Measurements from ENCODE around the gene CLIP2.

Gene CLIP2

DNA sequence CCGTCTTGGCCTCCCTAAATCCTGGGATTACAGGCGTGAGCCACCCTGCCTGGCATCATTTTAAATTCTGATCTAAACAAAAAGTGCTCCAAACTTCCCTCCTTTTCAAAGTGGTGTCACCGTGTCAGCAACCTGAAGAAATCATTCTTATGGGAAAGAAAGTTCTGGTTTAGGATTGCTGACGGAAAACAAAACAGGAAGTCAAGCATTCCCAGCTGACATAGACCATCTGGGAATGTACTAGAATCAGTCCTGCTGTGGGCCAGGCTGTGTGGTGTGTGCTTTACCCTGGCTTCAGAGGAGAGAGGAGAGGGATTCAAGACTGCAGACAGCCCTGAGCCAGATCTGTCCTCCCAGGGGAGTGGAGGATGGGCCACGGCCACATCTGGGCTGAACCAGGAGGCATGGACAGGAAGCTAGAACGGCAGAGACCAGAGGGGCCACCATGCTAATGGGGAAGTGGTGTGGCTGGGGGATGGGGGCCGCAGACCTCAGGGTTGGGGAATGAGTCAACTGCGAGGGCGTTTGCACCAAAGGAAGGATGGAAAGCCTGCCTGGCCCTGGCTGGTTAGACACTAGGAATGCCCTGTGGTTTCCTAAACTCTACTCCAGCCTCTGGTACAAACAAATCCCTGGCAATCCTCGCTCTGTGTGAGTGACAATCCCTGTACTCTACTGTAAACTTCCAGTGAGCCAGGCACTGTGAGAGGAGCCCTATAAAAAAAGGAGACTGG lies 16.7 kb upstream of the CLIP2 start:
- peak; percentile 94 to 96 (median 95) for DNase-seq

DNA sequence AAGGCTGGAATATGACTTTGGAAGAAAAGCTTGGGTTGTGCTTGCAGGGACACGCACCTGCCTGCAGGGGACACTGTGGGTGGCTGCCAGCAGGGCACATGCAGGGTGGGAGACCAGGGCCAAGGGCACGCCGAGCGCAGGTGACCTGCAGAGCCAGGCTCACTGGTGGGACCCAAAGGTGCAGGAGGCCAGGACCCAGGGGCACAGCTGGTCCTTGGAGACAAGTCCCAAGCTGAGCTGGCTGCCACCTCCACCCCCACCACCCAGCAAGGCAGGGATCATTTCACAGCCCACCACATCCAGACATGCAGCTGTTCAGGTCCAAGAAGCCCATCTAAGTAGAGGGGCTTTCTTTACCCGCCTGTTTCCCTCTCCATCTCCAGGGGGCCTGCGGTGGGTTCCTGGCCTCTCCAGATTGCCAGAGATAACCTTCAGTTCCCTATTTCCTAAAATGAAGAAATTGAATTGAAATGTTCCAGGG lies 13.8 kb upstream of the CLIP2 start:
- DNase-seq = peak in 1 of 3 donors; percentile 46

DNA sequence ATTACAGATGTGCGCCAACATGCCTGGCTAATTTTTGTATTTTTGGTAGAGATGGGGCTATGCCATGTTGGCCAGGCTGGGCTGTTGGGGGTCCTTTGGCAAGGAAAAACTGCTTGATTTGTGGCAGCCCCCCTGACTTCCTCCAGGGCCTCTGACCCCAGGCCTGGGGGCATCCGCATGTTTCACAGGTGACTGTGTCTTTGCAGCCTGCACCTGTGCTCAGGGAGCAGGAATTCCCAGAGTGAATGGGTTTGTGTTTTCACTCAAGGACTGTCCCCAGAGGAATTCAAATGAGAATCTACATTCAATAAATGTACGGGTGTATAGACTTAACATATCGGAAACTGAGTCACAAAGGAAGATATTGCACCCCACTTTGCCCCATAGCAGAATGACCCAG lies 11.6 kb upstream of the CLIP2 start:
- DNase-seq = no peak

DNA sequence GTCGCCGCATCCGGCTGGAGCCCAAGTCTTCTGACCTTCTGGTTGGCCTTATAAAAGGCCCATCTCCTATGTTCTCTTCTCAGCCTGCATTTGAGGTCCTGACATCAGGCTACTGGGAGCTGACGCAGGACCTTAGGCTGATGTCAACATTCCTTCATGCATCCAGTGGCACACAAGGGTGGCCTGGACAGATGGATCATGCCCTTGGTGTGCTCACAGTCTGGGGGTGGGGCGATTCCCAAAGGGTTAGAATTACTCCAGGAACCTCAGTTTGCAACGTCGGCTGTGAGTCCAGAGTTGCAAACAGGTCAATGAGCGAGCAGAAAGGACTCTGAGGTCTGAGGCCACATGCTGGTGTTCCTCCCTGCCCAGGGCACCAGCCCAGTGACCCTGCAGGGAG lies 8.2 kb upstream of the CLIP2 start:
- peak; percentile 80 to 89 (median 86) for DNase-seq

DNA sequence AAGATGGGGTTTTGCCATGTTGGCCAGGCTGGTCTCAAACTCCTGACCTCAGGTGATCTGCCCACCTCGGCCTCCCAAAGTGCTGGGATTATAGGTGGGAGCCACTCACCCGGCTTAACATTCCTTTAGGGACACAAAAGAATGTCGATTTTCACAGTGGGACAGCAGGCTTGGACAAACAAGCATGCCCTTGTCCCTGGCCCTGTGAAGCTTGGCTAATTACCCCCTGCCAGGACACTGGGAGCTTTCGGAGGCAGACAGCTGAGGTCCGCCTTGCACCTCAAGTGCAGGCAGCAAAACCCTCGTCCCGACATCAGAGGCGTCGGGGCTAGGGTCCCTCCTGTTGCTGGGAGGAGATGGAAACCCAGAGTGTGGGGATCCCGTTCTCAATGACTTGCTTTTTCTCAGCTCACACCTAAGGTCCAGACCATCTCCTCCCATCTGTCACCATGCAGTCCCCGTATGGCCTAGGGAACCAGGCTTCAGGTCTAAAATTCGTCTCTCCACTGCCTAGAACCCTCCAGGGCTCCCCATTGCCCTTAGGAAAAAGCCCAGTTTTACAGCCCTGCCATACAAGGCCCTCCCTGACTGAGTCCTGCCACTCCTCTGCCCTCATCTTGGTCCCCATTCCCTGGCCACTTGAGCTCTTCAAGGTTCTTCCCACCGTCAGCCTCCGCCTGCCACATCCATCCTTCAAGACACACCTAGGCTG lies 6.3 kb upstream of the CLIP2 start:
- no peak for DNase-seq

DNA sequence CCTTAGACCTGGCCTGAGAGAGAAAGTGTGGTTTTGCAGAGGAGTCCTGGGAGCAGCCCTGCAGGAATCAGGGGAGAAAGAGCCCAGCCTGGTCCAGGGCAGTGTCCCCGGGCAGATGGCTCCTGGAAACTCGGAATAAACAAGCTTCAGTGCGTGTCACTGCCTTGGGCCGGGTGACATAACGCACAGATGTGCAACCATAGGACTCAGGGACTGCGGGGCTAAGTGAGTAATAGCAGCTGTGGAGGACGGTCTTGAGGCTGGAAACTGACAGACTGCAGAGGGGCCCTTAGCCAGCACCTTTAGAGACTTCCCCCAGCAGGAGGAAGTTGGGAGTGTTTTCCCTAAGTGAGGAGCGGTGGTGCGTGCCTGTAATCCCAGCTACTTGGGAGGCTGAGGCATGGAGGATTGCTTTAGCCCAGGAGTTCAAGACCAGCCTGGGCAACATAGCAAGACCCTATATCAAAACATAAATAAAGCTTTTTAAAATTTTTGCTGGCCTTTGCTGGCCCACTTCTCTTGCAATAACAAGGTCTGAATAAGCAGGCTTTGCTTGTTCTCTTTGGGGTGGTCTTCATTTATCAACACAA lies 5.3 kb upstream of the CLIP2 start:
- peak; percentile 84 to 86 (median 86) for DNase-seq

DNA sequence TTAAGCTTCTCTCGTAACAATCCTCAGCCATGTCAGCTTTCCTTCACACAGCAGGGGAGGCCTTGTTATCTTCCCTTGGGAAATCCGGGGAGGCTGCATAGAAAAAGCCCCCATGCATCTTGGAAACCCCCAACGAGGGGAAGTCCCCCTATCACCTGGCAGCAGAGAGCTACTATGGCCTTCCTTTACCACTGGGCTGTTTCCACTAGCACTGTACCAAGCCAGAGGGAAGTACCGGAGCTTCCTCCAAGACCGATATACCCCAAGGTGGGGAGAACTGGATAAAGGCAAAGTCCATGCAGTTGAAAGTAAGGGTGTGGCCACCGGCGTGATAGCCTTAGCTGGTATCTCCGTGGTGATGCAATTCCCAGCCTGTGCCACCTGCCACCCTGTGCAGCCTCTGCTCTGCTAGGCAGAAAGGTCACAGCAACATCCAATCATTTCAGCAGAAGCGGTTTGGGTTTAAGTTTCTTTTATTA lies 4.4 kb upstream of the CLIP2 start:
- peak; percentile 48 to 73 (median 65) for DNase-seq

DNA sequence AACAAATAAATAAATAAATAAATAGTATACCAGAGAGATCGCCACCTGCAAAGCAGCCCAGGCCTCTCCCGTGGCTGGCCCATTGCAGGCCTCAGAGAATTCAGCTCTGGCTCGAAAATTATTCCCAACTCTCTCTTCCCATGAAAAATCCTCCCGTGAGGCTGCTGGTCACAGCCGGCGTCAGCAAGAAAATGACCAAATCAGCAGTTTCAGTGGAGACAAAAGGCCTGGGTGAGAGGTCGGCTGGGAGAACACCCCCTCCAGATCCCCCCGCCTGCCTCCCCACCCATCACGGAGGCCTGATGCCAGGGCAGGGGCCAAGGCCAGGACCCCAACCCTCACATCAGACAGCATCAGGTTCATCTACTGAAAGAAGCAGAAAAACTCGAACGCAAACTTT lies 3.1 kb upstream of the CLIP2 start:
- no peak for DNase-seq

DNA sequence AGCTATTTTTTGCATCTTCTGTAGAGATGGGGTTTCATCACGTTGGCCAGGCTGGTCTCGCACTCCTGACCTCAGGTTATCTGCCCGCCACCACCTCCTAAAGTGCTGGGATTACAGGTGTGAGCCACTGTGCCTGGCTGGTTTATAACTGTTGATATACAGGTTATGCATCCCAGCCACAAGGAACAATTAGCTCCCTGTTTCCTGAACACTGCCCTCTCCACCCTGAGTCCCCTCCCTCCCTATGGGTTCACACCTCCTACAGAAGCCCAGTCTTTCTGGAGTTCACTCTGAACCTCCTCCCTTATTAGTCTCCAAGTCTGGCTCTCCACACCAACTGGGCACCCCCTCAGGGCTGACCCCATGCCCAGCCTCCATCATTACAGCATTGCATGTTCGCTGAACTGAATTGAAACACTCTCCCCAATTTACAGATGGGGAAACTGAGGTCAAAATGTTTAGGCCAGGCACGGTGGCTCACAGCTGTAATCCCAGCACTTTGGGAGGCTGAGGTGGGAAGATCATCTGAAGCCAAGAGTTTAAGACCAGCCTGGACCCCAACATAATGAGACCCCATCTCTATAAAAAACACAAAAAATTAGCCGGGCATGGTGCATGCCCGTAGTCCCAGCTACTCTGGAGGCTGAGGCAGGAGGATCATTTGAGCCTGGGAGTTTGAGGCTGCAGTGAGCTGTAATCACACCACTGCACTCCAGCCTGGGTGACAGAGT lies 1.7 kb upstream of the CLIP2 start:
- no peak for DNase-seq

DNA sequence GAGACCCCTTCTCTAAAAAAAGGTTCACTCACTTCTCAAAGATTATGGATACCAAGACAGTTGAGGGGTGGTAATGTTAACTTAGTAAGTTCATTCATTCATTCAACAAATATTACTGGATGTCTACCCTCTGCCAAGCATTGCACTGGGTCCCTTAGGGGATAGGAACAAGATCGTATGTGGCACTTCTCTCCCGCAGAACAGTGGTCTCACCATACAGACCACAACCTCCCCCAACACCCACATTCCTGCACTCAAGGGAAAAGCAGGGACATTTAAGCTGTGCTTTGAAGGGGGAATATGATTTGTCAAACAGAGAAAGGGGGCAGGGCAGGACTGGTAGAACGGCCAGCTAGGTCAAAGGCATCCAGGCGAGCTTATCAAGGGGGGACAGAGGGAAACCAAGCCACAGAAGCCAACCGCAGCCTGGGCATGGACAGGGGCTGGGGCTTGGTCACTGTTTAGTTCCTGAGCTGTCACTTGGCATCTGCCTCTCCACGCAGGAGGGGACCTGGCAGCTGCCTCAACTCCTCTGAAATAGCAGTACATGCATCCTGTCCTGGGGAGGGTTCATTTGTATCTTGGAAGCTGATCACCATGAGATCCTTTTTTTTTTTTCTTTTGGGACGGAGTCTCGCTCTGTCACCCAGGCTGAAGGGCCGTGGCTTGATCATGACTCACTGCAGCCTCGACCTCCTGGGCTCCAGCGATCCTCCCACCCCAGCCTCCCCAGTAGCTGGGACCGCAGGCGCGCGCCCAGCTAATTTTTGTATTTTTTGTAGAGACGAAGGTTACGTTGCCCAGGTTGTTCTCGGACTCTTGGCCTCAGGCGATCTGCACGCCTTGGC lies 949 bp upstream of the CLIP2 start:
- DNase-seq = peak; percentile 35 to 42 (median 40)

DNA sequence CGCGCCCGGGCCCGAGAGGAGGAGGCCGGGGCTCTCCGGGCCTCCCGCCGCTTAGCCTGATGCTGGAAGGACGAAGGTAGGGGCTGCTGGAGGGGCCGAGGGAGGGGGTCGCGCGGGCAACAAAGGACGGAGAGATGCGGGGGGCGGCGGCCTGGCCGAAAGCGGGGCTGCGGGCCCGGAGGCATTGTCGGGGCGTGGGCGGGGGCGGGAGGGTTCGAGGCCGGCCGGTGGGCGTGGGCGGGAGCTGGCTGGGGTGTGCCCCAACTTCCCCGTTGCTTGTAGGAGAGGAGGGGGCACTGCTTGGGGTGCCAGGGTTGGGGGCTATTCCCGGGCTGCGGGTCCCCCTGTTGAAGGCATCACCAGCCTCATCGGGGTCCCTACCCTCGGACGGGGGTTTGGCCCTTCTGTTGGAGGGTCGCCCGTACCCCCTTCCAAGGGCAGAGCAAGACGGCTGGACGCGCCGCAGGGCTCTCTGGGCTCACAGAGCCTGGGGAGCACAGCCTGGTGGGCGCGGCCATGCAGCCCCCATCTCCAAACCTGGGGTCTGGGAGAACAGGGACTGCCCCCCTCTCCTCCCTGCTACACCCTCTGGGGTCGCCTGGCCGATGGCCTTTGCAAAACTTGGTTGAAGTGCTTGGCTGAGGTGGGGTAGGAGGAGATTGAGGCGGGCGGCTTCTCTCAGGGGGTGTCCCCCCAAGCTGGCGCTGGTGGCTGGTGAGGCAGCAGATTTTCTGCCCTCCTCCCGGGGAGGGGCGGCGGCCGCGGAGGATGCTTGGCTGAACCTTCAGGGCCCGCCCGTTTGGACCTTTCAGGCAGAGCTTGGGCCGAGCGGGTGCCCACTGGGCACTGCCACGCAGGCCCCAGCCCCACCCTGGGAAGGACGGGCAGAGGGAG lies 699 bp downstream of the CLIP2 start:
- peak; percentile 39 to 66 (median 41) for DNase-seq

DNA sequence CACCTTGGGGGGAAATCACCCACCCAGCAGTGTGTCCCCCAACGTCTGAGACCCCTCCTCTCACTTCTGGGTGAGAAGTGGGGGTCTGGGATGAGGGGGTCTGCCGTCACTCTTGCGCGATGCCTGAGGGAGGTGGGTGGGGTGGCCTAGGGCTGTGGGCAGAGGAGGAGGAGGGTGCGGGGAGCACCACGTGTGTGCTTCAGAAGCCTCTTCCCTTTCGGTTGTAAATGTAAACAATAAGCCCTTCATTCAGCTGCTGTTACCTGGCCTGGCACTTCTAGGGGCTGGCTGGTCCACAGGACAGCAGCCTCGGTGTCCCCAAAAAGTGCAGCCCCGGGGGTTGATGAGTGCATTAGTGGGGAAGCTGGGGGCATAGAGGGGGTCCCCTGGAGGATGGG lies 1.3 kb downstream of the CLIP2 start:
- DNase-seq = no peak

DNA sequence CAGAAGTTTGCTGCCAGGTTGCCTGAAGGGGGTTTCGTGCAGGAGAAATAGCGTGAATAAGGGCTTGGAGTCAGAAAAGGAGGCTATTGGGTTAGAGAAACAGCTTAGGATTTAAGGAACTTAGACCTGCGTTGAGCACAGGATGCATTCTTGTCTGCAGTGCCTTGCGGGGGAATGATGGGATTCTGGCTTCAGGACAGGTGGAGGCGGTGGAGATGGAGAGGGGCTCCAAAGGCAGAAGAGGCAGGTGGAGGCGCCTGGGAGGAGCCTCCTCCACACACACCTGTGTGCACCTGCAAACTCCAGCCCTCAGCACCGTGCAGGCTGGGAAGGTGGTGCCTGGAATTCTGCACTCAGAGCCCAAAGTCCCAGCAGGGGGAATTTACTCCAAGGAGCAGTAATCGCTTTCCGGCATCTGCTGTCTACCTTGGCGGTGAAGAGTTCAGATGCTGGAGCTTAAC lies 1.8 kb downstream of the CLIP2 start:
- DNase-seq = no peak

DNA sequence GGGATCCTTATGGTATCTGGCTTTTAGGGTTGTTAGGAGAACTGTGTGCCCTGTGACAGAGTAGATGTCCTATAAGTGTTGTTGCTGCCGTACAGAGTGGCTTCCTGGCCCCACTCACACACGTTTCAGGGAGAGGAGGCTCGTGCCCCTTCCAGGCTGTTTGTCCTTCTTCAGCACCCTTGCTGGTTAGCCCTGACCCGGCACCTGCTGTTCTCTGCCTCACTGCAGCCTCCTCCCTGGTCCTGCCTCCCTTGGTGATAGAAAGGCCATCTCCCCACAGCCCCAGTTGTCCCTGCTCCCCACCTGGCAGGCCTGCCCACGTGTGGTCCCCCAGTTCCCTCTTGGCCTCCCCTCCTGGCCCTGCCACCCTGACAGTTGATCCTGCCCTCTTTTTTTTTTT lies 2.3 kb downstream of the CLIP2 start:
- no peak for DNase-seq

DNA sequence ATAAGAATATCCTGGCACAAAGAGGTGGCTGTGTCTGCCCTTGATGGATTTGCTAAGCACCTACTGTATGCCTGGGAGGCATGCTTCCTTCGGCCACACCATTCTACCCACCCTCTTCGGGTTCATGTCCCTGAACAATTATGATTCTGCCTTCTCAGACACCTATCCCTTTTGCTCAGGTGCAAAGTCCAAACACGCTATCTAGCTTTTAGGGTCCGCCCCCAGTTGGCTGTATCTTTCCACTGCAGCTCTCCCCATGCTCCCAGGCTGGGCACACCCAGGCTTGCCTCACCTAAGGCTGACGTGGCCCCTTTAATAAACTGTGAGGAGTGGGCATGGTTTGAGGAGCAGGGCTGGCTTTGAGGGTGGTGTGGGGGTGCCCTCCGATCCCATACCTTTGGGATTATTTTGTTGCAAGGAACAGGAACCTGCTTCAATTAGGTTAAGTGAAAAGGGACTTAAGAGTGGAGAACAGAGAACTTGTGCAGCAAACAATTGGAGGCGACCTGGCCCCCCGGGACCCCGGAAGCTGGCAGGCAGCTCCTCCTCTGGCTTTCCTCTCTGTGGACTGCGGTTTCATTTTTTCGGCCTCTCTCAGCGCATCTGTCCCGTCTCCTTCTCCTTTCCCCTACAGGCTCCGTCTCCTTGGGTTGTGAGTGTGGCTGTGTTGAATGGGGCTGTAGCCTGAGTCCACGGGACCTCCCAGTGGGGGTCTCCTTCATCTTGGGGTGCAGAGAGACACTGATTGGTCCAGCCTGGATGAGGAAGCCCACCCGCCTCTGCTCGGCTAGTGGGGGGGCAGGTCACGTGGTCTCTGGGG lies 3.8 kb downstream of the CLIP2 start:
- no peak for DNase-seq

DNA sequence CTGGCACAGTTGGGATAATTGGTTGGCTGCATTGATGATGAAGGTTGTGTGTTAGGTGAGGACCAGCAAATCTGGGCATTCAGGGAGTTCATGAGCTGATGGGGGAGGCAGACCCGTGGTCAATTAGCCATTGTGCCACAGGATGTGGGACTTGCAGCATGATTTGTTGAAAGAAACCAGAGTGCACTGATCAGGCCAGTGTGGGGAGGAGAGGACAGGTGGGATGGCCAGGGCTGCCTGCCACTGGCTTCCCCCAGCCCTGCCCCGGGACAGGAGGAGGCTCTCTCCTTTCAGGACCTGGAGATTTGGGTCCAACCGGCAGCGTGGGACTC lies 4.3 kb downstream of the CLIP2 start:
- DNase-seq = no peak

DNA sequence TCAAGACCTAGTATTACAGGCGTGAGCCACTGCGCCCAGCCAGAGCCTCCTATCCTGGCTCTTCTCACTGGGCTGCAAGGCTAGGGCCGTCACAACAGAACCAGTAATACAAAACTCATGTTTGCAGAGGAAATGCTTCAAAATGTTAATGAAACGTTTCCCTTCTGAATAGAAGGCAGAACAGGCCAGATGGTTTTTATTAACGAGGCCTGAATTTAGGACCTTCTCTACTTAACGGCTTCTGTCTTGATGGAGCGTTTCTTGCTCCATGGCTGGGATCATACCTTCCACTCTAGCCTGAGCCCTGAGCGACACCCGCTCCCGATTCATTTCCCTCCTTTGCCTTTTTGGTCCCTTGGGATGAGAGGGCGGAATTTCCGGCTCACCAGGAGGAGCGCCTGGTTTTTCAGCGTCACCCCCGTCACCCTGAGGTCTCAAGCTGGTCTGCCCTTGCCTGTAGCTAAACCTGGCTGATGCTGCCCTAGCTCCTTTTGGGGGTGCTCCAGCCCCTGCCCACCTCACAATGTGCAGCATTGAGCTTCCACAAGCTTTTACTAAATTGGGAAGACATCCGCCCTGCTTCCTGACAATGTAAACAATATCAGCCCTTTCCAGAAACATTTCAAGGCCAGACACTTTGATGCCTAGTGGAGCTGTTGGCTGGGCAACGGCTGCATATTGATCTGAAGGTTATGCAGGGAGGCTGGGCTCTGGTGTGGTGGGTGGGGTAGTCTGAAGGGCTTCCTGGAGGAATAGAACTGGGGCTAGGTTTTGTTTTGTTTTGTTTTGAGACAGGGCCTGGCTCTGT lies 5.2 kb downstream of the CLIP2 start:
- DNase-seq = no peak

DNA sequence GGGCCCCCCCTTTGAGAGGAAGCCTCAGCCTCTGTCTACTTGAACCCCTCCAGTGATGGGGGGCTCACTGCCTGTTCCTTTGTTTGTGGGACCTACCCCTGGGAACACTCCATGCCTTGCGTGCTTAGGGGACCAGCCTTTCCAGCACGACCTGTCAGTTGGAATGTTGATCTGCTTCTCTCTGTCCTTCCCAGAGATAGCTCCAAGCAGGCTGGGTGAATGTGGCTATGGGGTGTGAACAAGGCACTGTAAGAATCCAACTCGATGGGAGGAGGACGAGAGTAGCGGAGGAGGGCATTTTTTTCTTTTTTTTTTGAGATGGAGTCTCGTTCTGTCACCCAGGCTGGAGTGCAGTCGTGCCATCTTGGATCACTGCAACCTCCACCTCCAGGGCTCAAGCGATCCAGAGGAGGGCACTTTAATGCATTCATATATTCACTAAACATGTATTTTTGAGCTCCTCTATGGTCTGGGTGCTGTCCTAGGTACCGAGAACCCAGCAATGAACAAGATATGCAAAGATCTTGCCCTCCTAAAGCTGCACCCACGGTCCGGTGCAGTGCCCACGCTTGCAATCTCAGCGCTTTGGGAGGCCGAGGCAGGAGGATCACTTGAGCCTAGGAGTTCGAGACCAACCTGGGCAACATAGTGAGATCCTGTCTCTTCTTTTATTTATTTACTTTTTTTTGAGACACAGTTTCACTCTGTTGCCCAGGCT lies 8.5 kb downstream of the CLIP2 start:
- no peak for DNase-seq

DNA sequence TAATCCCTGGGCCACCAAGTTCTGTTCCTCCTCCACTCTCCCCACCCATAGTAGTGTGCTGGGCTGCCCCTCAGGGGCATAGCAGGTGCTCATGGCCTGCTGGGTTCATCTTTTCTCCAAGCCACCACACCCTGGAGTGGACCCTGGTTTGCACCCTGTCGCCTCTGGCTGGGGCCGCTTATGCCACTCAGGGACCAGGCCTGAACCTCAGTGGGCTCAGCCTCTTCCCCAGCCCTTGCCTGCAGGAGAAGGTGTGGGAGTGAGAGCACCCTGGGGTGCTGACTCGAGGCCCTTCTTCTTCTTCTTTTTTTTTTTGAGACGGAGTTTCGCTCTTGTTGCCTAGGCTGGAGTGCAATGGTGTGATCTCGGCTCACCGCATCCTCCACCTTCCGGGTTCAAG lies 10.2 kb downstream of the CLIP2 start:
- DNase-seq = peak in 1 of 3 donors; percentile 41

All from suppressor macrophage treated with lipopolysaccharide for 1 hour (primary cell).